Measurements from ENCODE around the gene ZNF292.

DNA sequence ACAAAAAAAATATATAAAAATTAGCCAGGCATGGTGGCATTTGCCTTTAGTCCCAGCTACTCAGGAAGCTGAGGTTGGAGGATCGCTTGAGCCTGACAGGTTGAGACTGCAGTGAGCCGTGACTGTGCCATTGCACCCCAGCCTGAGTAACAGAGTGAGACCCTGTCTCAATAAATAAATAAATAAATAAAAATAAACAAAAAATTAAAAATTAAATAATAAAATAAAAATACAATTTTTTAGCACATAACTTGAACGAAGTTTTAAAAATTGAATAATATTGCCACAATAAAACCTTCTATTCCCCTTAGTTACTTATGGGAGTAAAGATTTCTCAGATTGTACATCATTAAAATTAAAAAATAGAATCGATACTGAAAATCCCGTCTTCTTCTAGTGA lies 31.3 kb upstream of the ZNF292 start:
- TF ChIP-seq, protein P1, sequence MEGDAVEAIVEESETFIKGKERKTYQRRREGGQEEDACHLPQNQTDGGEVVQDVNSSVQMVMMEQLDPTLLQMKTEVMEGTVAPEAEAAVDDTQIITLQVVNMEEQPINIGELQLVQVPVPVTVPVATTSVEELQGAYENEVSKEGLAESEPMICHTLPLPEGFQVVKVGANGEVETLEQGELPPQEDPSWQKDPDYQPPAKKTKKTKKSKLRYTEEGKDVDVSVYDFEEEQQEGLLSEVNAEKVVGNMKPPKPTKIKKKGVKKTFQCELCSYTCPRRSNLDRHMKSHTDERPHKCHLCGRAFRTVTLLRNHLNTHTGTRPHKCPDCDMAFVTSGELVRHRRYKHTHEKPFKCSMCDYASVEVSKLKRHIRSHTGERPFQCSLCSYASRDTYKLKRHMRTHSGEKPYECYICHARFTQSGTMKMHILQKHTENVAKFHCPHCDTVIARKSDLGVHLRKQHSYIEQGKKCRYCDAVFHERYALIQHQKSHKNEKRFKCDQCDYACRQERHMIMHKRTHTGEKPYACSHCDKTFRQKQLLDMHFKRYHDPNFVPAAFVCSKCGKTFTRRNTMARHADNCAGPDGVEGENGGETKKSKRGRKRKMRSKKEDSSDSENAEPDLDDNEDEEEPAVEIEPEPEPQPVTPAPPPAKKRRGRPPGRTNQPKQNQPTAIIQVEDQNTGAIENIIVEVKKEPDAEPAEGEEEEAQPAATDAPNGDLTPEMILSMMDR (IDR thresholded peaks at IDR 0.05) = no peak
- TF ChIP-seq POLR2A (IDR thresholded peaks at IDR 0.05) = no peak
